GM12878 (cell line): ENCODE results near the gene FUBP3. TPM values are rescaled to one million over a fixed set of nuclear protein-coding genes. Genes with fewer than 3 reads are reported as not detected.

ENCODE experiments used
- ATAC-seq: fragments of 200-7000 bp; cut with Tn5 transposase; 3 replicates; pipeline ENCODE4 v1.9.1; 2020; ENCODE audit warnings: mild to moderate bottlenecking, moderate library complexity
- BruUV-seq: library from RNA; stranded (reverse); fragments of 400-500 nt; replicated peaks from 2 replicates; lab custom pipeline; 2021; lab: Mats Ljungman, UMichigan
- CTCF ChIA-PET: fragments of 300-600 bp; sonication (Branson Sonifier 250); formaldehyde crosslinking; extraction: SDS; loops from one replicate; lab custom pipeline; 2021; ENCODE audit warnings: inconsistent platforms; lab: Yijun Ruan, JAX
- POLR2A ChIA-PET: fragments of 350-600 bp; formaldehyde crosslinking; extraction: SDS; loops from one replicate; lab custom pipeline; 2021; ENCODE audit warnings: inconsistent platforms; lab: Charles Lee
- RAD21 ChIA-PET: fragments of 300-600 bp; sonication (Branson Sonifier 250); formaldehyde crosslinking; loops from one replicate; lab custom pipeline; 2023; ENCODE audit warnings: antibody characterized with exemption; ENCODE audit not compliant: unreplicated experiment; lab: Charles Lee
- SMC1A ChIA-PET: fragments of 300-600 bp; sonication (Branson Sonifier 250); formaldehyde crosslinking; loops from one replicate; lab custom pipeline; 2023; ENCODE audit not compliant: unreplicated experiment, uncharacterized antibody; lab: Charles Lee
- DNase-seq: peaks from one replicate; pipeline ENCODE4 v3.0.0-alpha.2; 2011; ENCODE audit warnings: low read depth, low spot score
- FAIRE-seq: peaks from 3 replicates; lab custom pipeline; 2011; peaks lifted over from hg19 to GRCh38; lab: Jason Lieb, UNC
- H2AFZ ChIP-seq: 2 replicates; pipeline ENCODE4 v1.6.0; 2011; ENCODE audit warnings: low read depth, low read length, control low read depth; ENCODE audit not compliant: control insufficient read depth
- H3K27ac ChIP-seq: 2 replicates; pipeline ENCODE4 v1.5.1; 2011; ENCODE audit warnings: control low read depth; ENCODE audit not compliant: control insufficient read depth, insufficient read depth
- H3K27me3 ChIP-seq, 2 experiments: replicated peaks in 1 of 2; 2 replicates each; pipeline versions ENCODE4 v1.6.0 to v1.6.1; 2011; ENCODE audit warnings: low read length in 1 of 2; ENCODE audit not compliant: control insufficient read depth in 2 of 2, insufficient read depth in 2 of 2
- H3K36me3 ChIP-seq, 2 experiments: 2 replicates each; pipeline ENCODE4 v1.5.1; 2011; ENCODE audit warnings: low read length in 1 of 2; ENCODE audit not compliant: control insufficient read depth in 2 of 2, insufficient read depth in 2 of 2
- H3K4me1 ChIP-seq: 2 replicates; pipeline ENCODE4 v1.6.1; 2011; ENCODE audit warnings: mild to moderate bottlenecking, low read length, moderate library complexity, mixed read lengths; ENCODE audit not compliant: control insufficient read depth, insufficient read depth
- H3K4me2 ChIP-seq: 2 replicates; pipeline ENCODE4 v1.6.0; 2011; ENCODE audit warnings: control low read depth; ENCODE audit not compliant: control insufficient read depth, insufficient read depth
- H3K4me3 ChIP-seq: fragments of 200-600 bp; sonication (generic); 2 replicates; pipeline ENCODE4 v1.5.1; 2016
- H3K79me2 ChIP-seq: 2 replicates; pipeline ENCODE4 v1.6.0; 2011; ENCODE audit warnings: low read length; ENCODE audit not compliant: control insufficient read depth, insufficient read depth
- H3K9ac ChIP-seq: 2 replicates; pipeline ENCODE4 v1.8.0; 2011; ENCODE audit warnings: low read length, control low read depth, mixed read lengths; ENCODE audit not compliant: control insufficient read depth, insufficient read depth
- H3K9me3 ChIP-seq: replicated peaks from 3 replicates; pipeline ENCODE4 v1.5.1; 2011; ENCODE audit warnings: mild to moderate bottlenecking, low read length; ENCODE audit not compliant: control insufficient read depth, insufficient read depth
- H4K20me1 ChIP-seq: 2 replicates; pipeline ENCODE4 v1.6.0; 2011; ENCODE audit not compliant: control insufficient read depth, insufficient read depth
- BRCA1 ChIP-seq: IDR thresholded peaks from 2 replicates; pipeline ENCODE4 v1.6.1; 2011; ENCODE audit warnings: low read depth, low read length, improper control_type of control experiment
- ESRRA ChIP-seq: IDR thresholded peaks from 2 replicates; pipeline ENCODE4 v1.6.1; 2012; ENCODE audit warnings: mild to moderate bottlenecking, low read length, improper control_type of control experiment
- HSF1 ChIP-seq: fragments of 150-350 bp; IDR thresholded peaks from 2 replicates; pipeline ENCODE4 v1.6.1; 2014; ENCODE audit warnings: mild to moderate bottlenecking, low read depth, low read length
- KDM1A ChIP-seq: fragments of 200-600 bp; sonication (generic); IDR thresholded peaks from 2 replicates; pipeline ENCODE4 v1.6.1; 2016; ENCODE audit warnings: borderline replicate concordance
- NFXL1 ChIP-seq: fragments of 450-650 bp; IDR thresholded peaks from 2 replicates; pipeline ENCODE4 v1.6.1; 2017; ENCODE audit warnings: antibody characterized with exemption, mild to moderate bottlenecking, borderline replicate concordance
- NFYB ChIP-seq: IDR thresholded peaks from 2 replicates; pipeline ENCODE4 v1.6.1; 2011; ENCODE audit warnings: low read depth, mild to moderate bottlenecking, low read length, improper control_type of control experiment, moderate library complexity; ENCODE audit not compliant: insufficient read depth
- WGBS: methylation state at CpG from one replicate; pipeline ENCODE4 v1.1.6; 2016; ENCODE audit warnings: low lambda C conversion rate; ENCODE audit not compliant: insufficient replicate concordance, insufficient coverage; ENCODE audit errors: missing lambda C conversion rate; 5-methylcytosine and 5-hydroxymethylcytosine counted together
- in situ Hi-C: fragments of 300-500 bp; cut with MboI; formaldehyde crosslinking; loops from 9 replicates; pipeline ENCODE4 v1.14.3; 2018; ENCODE audit warnings: mixed read lengths
- intact Hi-C: fragments of 100-400 bp; cut with micrococcal nuclease; formaldehyde crosslinking; loops from one replicate; pipeline ENCODE4 v1.14.2; 2022; ENCODE audit not compliant: unreplicated experiment
- polyA plus RNA-seq, 11 experiments: library from polyadenylated mRNA; depleted of rRNA in 4 of 11; unstranded in 6 of 11; stranded (reverse) in 5 of 11; fragments of >200 nt; fragmentation: Nextera tagmentation in 4 of 11; fragmentation: Illumina TruSeq in 1 of 11; extraction: Ambion mirVana in 4 of 11; extraction: Trizol in 1 of 11; gene quantifications; 1 replicate in 1 of 11; 2 replicates in 10 of 11; pipeline versions ENCODE4 v1.2.1 to v1.2.3, GENCODE V29; 2011 to 2016; ENCODE audit warnings: inconsistent platforms in 2 of 11, missing spikeins in 2 of 11, low read depth in 1 of 11
- total RNA-seq, 4 experiments: library from RNA; depleted of rRNA in 3 of 4; stranded (reverse); fragments of >200 nt in 3 of 4; fragmentation: Illumina TruSeq in 1 of 4; extraction: Trizol in 1 of 4; gene quantifications; 2 replicates each; pipeline versions ENCODE4 v1.2.1 to v1.2.3, GENCODE V29; 2013 to 2021
- TF ChIP-seq, protein P1 (sequence below): IDR thresholded peaks from 2 replicates; pipeline ENCODE4 v1.6.1; 2011; ENCODE audit warnings: borderline replicate concordance, low read depth, mild to moderate bottlenecking, moderate library complexity, low read length; ENCODE audit not compliant: insufficient read depth, poor library complexity, severe bottlenecking
- TF ChIP-seq, protein P2 (sequence below): fragments of 450-650 bp; IDR thresholded peaks from 2 replicates; pipeline ENCODE4 v1.6.1; 2017; ENCODE audit warnings: antibody characterized with exemption, mild to moderate bottlenecking, moderate library complexity
- TF ChIP-seq, protein P3 (sequence below): fragments of 450-650 bp; conservative IDR thresholded peaks from 2 replicates; pipeline ENCODE4 v1.6.1; 2017; ENCODE audit warnings: mild to moderate bottlenecking, moderate library complexity

FUBP3 gene
- total and polyA plus RNA-seq, 10 of the 15 experiments (the other 5 are each of a cell fraction or from before 2014, with no cell fraction given): 2.4 to 49.4 (median 37.2) TPM

GRCh38 chr9:130616451-130616850 lies 37.1 kb downstream of the FUBP3 start:
- FAIRE-seq (no peak), ATAC-seq (no peak), DNase-seq (no peak)
- H4K20me1 ChIP-seq: no peaks in the 10 kb centered on the region
- peaks cover 33 to 40% of the 10 kb centered on the region in 2 experiments for H3K36me3 ChIP-seq
- no peak overlapping the region for H3K4me3 ChIP-seq
- no peak overlapping the region for H3K4me2 ChIP-seq
- H3K27me3 ChIP-seq: no peaks in the 10 kb centered on the region
- H3K27ac ChIP-seq: no peak overlapping the region
- no peaks in the 10 kb centered on the region for H3K79me2 ChIP-seq
- H2AFZ ChIP-seq: no peak overlapping the region
- RAD21 ChIA-PET: no interaction called here
- POLR2A ChIA-PET: no interaction called here
- H3K9ac ChIP-seq: no peak overlapping the region
- no TSS peak for BruUV-seq
- TF ChIP-seq, protein P1, sequence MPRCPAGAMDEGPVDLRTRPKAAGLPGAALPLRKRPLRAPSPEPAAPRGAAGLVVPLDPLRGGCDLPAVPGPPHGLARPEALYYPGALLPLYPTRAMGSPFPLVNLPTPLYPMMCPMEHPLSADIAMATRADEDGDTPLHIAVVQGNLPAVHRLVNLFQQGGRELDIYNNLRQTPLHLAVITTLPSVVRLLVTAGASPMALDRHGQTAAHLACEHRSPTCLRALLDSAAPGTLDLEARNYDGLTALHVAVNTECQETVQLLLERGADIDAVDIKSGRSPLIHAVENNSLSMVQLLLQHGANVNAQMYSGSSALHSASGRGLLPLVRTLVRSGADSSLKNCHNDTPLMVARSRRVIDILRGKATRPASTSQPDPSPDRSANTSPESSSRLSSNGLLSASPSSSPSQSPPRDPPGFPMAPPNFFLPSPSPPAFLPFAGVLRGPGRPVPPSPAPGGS: no peak
- no peak for TF ChIP-seq ESRRA
- no peak for TF ChIP-seq NFYB
- TF ChIP-seq, protein P2, sequence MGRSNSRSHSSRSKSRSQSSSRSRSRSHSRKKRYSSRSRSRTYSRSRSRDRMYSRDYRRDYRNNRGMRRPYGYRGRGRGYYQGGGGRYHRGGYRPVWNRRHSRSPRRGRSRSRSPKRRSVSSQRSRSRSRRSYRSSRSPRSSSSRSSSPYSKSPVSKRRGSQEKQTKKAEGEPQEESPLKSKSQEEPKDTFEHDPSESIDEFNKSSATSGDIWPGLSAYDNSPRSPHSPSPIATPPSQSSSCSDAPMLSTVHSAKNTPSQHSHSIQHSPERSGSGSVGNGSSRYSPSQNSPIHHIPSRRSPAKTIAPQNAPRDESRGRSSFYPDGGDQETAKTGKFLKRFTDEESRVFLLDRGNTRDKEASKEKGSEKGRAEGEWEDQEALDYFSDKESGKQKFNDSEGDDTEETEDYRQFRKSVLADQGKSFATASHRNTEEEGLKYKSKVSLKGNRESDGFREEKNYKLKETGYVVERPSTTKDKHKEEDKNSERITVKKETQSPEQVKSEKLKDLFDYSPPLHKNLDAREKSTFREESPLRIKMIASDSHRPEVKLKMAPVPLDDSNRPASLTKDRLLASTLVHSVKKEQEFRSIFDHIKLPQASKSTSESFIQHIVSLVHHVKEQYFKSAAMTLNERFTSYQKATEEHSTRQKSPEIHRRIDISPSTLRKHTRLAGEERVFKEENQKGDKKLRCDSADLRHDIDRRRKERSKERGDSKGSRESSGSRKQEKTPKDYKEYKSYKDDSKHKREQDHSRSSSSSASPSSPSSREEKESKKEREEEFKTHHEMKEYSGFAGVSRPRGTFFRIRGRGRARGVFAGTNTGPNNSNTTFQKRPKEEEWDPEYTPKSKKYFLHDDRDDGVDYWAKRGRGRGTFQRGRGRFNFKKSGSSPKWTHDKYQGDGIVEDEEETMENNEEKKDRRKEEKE: no peak
- TF ChIP-seq NFXL1: no peak
- TF ChIP-seq, protein P3, sequence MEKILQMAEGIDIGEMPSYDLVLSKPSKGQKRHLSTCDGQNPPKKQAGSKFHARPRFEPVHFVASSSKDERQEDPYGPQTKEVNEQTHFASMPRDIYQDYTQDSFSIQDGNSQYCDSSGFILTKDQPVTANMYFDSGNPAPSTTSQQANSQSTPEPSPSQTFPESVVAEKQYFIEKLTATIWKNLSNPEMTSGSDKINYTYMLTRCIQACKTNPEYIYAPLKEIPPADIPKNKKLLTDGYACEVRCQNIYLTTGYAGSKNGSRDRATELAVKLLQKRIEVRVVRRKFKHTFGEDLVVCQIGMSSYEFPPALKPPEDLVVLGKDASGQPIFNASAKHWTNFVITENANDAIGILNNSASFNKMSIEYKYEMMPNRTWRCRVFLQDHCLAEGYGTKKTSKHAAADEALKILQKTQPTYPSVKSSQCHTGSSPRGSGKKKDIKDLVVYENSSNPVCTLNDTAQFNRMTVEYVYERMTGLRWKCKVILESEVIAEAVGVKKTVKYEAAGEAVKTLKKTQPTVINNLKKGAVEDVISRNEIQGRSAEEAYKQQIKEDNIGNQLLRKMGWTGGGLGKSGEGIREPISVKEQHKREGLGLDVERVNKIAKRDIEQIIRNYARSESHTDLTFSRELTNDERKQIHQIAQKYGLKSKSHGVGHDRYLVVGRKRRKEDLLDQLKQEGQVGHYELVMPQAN: no peak
- no peak for TF ChIP-seq BRCA1
- TF ChIP-seq HSF1: no peak
- no peak for TF ChIP-seq KDM1A
- no peaks in the 10 kb centered on the region for H3K9me3 ChIP-seq
- intact Hi-C loops: no loop called here
- in situ Hi-C loops: no loop called here
- CTCF ChIA-PET: no interaction called here
- SMC1A ChIA-PET: no interaction called here
- H3K4me1 ChIP-seq: no peaks in the 10 kb centered on the region
- WGBS: 98% methylated on average over 10 of the region's 10 CpGs
